SU-DHL-6 (cell line): Measurements from ENCODE around the gene RBM19.

Experiments
- EZH2phosphoT487 ChIP-seq: fragments of 200-600 bp; sonication (generic), shearing (Covaris generic); conservative IDR thresholded peaks from 2 replicates; pipeline ENCODE4 v1.6.1; 2018; ENCODE audit warnings: mild to moderate bottlenecking, antibody characterized with exemption, low read length, moderate library complexity, mixed read lengths
- TF ChIP-seq, protein P1 (sequence below): fragments of 200-600 bp; sonication (generic); IDR thresholded peaks from one replicate; pipeline ENCODE4 v1.5.1; 2017; ENCODE audit warnings: antibody characterized with exemption, mild to moderate bottlenecking, low read length, moderate library complexity; ENCODE audit not compliant: insufficient read depth, poor library complexity, severe bottlenecking

DNA sequence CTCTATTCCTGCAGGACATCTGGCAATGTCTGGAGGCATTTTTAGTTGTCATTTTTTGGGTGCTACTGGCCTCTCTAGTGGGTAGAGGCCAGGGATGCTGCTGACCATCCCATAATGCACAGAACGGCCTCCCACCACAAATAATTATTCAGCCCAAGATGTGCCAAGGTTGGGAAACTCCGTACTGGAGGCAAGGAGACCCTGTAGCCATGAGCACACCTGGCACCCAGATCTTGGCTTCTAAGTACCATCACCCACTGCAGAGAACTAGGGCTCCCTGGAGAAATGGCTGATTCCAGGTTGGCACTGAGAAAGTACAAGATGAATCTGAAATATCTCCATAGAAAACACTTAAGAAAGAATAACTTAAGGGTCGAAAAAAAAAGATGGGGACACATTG is 81.7 kb downstream of the RBM19 start:
- TF ChIP-seq, protein P1, sequence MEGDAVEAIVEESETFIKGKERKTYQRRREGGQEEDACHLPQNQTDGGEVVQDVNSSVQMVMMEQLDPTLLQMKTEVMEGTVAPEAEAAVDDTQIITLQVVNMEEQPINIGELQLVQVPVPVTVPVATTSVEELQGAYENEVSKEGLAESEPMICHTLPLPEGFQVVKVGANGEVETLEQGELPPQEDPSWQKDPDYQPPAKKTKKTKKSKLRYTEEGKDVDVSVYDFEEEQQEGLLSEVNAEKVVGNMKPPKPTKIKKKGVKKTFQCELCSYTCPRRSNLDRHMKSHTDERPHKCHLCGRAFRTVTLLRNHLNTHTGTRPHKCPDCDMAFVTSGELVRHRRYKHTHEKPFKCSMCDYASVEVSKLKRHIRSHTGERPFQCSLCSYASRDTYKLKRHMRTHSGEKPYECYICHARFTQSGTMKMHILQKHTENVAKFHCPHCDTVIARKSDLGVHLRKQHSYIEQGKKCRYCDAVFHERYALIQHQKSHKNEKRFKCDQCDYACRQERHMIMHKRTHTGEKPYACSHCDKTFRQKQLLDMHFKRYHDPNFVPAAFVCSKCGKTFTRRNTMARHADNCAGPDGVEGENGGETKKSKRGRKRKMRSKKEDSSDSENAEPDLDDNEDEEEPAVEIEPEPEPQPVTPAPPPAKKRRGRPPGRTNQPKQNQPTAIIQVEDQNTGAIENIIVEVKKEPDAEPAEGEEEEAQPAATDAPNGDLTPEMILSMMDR: no peak
- no peak for TF ChIP-seq EZH2phosphoT487
